ENCODE data around the gene TST. TPM values are rescaled to one million over a fixed set of nuclear protein-coding genes. Genes with fewer than 3 reads are reported as not detected.

TST gene
- total RNA-seq, 1 donor from 2014 or later, result 10.4 TPM

DNA sequence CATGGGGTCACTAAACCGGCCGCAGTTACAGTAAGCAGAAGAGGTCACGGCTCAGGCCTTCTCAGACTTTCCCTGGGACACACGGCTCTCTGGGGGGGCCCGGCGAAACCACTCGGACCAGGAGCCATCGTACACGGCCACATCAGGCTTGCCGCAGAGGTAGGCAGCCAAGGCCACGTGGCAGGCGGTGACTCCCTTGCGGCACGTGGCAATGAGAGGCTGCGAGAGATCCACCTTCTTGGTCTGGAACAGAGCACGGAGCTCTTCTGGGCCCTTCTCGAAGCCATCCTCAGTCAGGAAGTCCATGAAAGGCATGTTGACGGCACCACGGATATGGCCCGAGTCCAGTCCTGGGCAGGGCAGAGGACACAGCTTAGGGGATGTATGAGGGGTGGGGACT lies 8.3 kb downstream of the TST start:
- Mint-ChIP-seq H3K9me3 (ENCODE audit: unreplicated experiment) (peaks cover 1% of the 10 kb centered on the region), H3K4me3 (ENCODE audit: unreplicated experiment) (no peak overlapping the region), H3K27me3 (ENCODE audit: unreplicated experiment) (peaks cover 4% of the 10 kb centered on the region), H3K4me1 (ENCODE audit: low read depth, unreplicated experiment) (no peaks in the 10 kb centered on the region), H3K27ac (ENCODE audit: unreplicated experiment) (no peak overlapping the region), H3K36me3 (ENCODE audit: unreplicated experiment) (no peaks in the 10 kb centered on the region)
- TF ChIP-seq, protein P1, sequence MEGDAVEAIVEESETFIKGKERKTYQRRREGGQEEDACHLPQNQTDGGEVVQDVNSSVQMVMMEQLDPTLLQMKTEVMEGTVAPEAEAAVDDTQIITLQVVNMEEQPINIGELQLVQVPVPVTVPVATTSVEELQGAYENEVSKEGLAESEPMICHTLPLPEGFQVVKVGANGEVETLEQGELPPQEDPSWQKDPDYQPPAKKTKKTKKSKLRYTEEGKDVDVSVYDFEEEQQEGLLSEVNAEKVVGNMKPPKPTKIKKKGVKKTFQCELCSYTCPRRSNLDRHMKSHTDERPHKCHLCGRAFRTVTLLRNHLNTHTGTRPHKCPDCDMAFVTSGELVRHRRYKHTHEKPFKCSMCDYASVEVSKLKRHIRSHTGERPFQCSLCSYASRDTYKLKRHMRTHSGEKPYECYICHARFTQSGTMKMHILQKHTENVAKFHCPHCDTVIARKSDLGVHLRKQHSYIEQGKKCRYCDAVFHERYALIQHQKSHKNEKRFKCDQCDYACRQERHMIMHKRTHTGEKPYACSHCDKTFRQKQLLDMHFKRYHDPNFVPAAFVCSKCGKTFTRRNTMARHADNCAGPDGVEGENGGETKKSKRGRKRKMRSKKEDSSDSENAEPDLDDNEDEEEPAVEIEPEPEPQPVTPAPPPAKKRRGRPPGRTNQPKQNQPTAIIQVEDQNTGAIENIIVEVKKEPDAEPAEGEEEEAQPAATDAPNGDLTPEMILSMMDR (IDR thresholded peaks at IDR 0.05; ENCODE audit: partially characterized antibody, unreplicated experiment), result no peak
- no peak for DNase-seq

GRCh38 chr22:37010174-37010573 lies 9.1 kb downstream of the TST start:
- DNase-seq, result no peak
- no peak overlapping the region for H3K4me3 Mint-ChIP-seq (ENCODE audit: unreplicated experiment)
- TF ChIP-seq, protein P1 (IDR thresholded peaks at IDR 0.05; ENCODE audit: partially characterized antibody, unreplicated experiment), result no peak
- peaks cover 7% of the 10 kb centered on the region for H3K27me3 Mint-ChIP-seq (ENCODE audit: unreplicated experiment)
- peaks cover 1% of the 10 kb centered on the region for H3K9me3 Mint-ChIP-seq (ENCODE audit: unreplicated experiment)
- no peaks in the 10 kb centered on the region for H3K4me1 Mint-ChIP-seq (ENCODE audit: low read depth, unreplicated experiment)
- H3K27ac Mint-ChIP-seq (ENCODE audit: unreplicated experiment), result no peak overlapping the region
- no peaks in the 10 kb centered on the region for H3K36me3 Mint-ChIP-seq (ENCODE audit: unreplicated experiment)

GRCh38 chr22:37009490-37009889 lies 9.8 kb downstream of the TST start:
- H3K4me3 Mint-ChIP-seq (ENCODE audit: unreplicated experiment), result no peak overlapping the region
- H3K27me3 Mint-ChIP-seq (ENCODE audit: unreplicated experiment), result peaks cover 7% of the 10 kb centered on the region
- H3K4me1 Mint-ChIP-seq (ENCODE audit: low read depth, unreplicated experiment), result no peaks in the 10 kb centered on the region
- DNase-seq, result no peak
- no peaks in the 10 kb centered on the region for H3K36me3 Mint-ChIP-seq (ENCODE audit: unreplicated experiment)
- peaks cover 1% of the 10 kb centered on the region for H3K9me3 Mint-ChIP-seq (ENCODE audit: unreplicated experiment)
- TF ChIP-seq, protein P1 (IDR thresholded peaks at IDR 0.05; ENCODE audit: partially characterized antibody, unreplicated experiment), result no peak
- no peak overlapping the region for H3K27ac Mint-ChIP-seq (ENCODE audit: unreplicated experiment)

DNA sequence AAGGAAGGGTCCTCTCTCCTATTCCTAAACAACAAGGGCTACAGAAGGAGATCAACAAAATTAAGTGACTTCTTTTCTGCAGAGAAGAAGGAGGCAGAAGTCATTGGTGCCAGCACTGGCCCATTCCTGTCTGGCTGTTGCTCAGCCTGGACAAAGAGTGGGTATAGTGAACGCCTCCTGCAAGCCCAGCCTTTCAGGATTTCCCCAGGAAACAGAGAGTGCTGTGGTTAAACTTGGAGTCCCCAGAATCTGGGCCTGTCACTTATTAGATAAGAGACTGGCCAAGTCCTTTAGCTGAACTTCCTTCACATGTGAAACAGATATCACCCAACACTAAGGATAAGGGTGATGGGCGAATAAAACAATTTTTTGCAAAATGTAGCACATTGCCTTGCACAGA lies 10.9 kb downstream of the TST start:
- no peak overlapping the region for H3K4me3 Mint-ChIP-seq (ENCODE audit: unreplicated experiment)
- H3K27ac Mint-ChIP-seq (ENCODE audit: unreplicated experiment), result no peak overlapping the region
- no peaks in the 10 kb centered on the region for H3K4me1 Mint-ChIP-seq (ENCODE audit: low read depth, unreplicated experiment)
- DNase-seq, result no peak
- H3K27me3 Mint-ChIP-seq (ENCODE audit: unreplicated experiment), result peaks cover 5% of the 10 kb centered on the region
- TF ChIP-seq, protein P1 (IDR thresholded peaks at IDR 0.05; ENCODE audit: partially characterized antibody, unreplicated experiment), result no peak
- H3K36me3 Mint-ChIP-seq (ENCODE audit: unreplicated experiment), result no peaks in the 10 kb centered on the region
- H3K9me3 Mint-ChIP-seq (ENCODE audit: unreplicated experiment), result peaks cover 1% of the 10 kb centered on the region

DNA sequence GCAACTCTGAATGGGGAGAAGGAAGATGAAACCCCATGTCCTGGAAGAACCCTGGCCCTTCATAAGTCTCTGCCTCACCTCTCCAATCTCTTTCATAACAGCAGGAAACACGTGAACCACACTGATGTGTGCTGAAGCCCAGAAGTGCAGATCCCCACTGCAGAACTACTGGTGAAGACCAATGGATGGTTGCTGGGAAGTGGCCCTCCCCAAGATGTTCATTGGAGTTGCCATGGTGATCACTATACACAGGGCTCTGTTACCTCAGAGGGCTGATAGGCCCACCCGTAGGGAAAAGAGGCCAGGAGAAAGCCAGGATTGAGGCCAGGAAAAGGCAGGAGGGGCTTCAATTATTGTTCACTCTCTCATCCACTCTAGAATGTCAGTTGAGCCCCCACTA lies 11.6 kb downstream of the TST start:
- Mint-ChIP-seq H3K4me1 (ENCODE audit: low read depth, unreplicated experiment) (no peaks in the 10 kb centered on the region), H3K36me3 (ENCODE audit: unreplicated experiment) (no peaks in the 10 kb centered on the region), H3K9me3 (ENCODE audit: unreplicated experiment) (peaks cover 3% of the 10 kb centered on the region), H3K27me3 (ENCODE audit: unreplicated experiment) (peaks cover 5% of the 10 kb centered on the region), H3K4me3 (ENCODE audit: unreplicated experiment) (no peak overlapping the region), H3K27ac (ENCODE audit: unreplicated experiment) (no peak overlapping the region)
- TF ChIP-seq, protein P1 (IDR thresholded peaks at IDR 0.05; ENCODE audit: partially characterized antibody, unreplicated experiment), result no peak
- no peak for DNase-seq
